Left kidney (tissue), 2 donors: ENCODE results near the gene MIA. TPM values are rescaled to one million over a fixed set of nuclear protein-coding genes. Genes with fewer than 3 reads are reported as not detected.
"Not testable (repeated sequence)": the region's sequence is repeated elsewhere in the genome, so short reads cannot be mapped to it uniquely, and the experiment has no call there.

Experiments used
- DNase-seq: peaks from one replicate; pipeline ENCODE4 v3.0.0-alpha.2; 2013
- polyA plus RNA-seq: library from polyadenylated mRNA; unstranded; fragments of 120-200 nt; gene quantifications from one replicate; pipeline ENCODE4 v1.2.1, GENCODE V29; 2013; ENCODE audit not compliant: insufficient read length

Gene MIA
- polyA plus RNA-seq, 1 donor = 4.2 TPM

DNA sequence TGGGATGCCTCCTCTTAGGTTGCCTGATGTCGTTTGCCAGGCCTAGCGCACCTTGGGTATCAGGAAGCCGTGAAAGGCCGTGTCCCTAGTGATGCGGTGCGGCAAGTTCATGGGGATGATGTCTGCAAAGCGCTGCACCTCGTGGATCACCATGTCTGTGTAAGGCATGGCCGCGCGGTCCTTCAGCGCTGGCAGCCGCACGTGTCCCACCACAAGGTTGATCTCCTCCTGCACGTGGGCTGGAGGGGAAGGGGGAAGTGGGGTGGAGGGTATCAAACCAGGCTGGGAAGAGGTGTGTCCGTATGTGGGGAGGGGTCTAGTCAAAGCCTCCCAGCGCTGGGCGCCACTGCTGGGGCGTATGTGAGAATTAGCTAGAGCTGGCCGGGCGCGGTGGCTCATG is 46.8 kb downstream of the MIA start:
- DNase-seq = no peak

DNA sequence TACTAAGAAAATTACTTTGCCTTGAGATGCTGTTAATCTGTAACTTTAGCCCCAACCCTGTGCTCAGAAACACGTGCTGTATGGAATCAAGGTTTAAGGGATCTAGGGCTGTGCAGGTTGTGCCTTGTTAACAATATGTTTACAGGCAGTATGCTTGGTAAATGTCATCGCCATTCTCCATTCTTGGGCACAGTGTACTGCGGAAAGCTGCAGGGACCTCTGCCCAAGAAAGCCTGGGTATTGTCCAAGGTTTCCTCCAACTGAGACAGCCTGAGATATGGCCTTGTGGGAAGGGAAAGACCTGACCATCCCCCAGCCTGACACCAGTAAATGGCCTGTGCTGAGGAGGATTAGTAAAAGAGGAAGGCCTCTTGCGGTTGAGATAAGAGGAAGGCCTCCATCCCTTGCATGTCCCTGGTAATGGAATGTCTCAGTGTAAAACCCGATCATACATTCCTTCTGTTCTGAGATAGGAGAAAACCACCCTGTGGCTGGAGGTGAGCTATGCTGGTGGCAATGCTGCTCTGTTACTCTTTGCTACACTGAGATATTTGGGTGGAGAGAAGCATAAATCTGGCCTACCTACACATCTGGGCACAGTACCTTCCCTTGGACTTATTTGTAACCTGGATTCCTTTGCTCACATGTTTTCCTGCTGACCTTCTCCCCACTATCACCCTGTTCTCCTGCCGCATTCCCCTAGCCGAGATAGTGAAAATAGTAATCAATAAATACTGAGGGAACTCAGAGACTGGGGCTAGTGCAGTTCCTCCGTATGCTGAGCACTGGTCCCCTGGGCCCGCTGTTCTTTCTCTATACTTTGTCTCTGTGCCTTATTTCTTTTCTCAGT is 47.6 kb downstream of the MIA start:
- not testable (repeated sequence) for DNase-seq

DNA sequence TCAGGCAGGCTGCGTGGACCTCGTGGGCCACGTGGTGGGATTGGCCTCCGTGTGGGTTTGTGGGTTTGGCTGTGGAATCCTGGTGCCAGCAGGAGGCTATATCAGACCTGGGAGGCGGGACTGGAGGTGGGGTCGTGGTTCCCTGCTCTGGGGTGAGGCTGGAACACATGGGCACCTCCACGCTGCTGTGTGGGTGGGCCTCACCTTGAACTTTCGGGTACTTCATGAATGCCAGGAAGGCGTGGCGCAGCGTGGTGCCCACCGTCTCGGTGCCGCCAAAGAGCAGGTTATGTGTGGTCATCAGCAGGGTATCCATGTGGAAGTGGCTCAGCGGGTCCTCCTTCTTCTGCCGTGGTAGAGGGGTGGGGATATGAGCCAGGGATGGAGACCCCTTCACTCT is 49.6 kb downstream of the MIA start:
- DNase-seq = not testable (repeated sequence)

DNA sequence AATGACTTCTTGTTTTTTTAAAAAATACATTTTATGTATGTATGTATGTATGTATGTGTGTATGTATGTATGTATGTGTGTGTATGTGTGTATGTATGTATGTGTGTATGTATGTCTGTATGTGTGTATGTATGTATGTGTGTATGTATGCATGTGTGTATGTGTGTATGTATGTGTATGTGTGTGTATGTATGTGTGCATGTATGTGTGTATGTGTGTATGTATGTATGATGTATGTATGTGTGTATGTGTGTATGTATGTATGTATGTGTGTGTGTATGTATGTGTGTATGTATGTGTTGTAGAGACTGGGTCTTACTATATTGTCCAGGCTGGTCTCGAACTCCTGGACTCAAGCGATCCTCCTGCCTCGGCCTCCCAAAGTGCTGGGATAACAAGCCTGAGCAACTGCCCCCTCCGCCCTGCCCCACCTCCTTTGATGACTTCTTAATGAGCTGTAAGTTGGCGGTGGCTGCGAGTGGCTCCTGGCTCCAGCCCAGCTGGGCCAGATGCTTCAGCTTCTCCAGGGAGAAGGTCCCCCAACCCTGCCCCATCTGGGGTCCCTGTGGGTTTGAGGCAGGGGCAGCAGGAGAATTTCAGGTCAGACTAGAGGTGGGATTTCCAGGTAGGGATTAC is 50.3 kb downstream of the MIA start:
- not testable (repeated sequence) for DNase-seq

DNA sequence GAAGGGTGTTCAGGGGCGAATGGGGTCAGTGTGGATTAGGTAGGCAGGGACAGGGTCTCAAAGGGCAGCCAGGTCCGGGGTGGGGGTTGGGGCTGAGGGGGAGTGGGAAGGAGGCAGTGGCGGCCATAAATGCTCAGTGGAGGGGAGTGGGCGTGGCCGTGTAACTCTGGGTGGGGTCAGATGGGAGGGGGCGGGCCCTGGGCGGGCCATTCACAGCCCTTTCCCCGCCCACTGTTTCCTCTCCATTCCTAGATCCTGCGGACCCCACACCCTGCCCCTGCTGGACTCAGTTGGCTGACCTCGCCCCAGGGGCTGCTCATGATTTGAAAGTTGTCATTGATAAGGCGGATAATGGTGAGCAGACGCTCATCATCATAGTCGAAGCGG is 51.0 kb downstream of the MIA start:
- not testable (repeated sequence) for DNase-seq

DNA sequence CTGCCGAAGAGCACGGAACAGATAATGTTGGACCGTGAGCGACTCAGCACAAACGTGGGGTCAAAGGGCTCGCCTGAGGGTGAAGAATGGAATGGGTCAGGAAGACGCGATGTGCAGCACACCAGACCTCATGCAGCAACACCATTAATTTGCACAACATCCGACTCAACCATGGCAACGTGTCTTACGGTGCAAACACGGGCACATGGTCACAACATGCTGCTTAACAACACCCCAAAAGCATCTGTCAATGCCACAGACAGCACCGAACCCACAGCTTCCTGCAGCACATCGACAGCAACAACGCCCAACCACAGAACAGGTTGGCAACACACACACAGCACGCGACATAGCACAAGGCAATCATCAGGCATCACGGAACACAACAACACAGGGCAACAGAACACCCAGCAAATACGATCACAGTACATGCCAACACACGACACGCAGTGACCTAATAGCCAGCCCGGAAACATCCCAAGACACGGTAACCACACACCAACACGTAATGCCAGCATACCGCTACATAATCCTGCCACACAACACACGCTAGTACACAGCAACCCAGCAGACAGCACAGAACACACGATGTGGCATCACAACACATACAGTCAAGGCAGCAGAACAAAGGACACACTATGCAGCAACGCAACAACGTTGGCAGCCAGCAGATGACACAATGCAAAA is 51.5 kb downstream of the MIA start:
- not testable (repeated sequence) for DNase-seq

Other genes starting within 250 kb of the MIA start
- 48.2 TPM for gene SHKBP1, start 198.6 kb upstream of the MIA start, polyA plus RNA-seq
- 187 TPM for gene LTBP4, start 174.2 kb upstream of the MIA start, polyA plus RNA-seq
- 11.8 TPM for gene NUMBL, start 84.9 kb upstream of the MIA start, polyA plus RNA-seq
- 30.3 TPM for gene COQ8B, start 58.6 kb upstream of the MIA start, polyA plus RNA-seq
- gene ITPKC, start 58.4 kb upstream of the MIA start, polyA plus RNA-seq = 11.5 TPM
- gene ACTMAP, start 25.0 kb upstream of the MIA start, polyA plus RNA-seq = 18.5 TPM
- 117 TPM for gene SNRPA, start 24.3 kb upstream of the MIA start, polyA plus RNA-seq
- 8.8 TPM for gene RAB4B, start 2.7 kb downstream of the MIA start, polyA plus RNA-seq
- gene EGLN2, start 23.7 kb downstream of the MIA start, polyA plus RNA-seq = 59.5 TPM
- gene CYP2A6, start 74.9 kb downstream of the MIA start, polyA plus RNA-seq = 0.35 TPM
- gene CYP2A7, start 106.7 kb downstream of the MIA start, polyA plus RNA-seq = 0.40 TPM
- 3.6 TPM for gene CYP2B6, start 215.8 kb downstream of the MIA start, polyA plus RNA-seq